ENCODE measurements around the gene GLO1.
"Not testable (repeated sequence)": the region's sequence is repeated elsewhere in the genome, so short reads cannot be mapped to it uniquely, and the experiment has no call there.

The GLO1 gene

GRCh38 chr6:38703949-38704590 lies 1.1 kb upstream of the GLO1 start:
- DNase-seq = no peak

GRCh38 chr6:38701551-38701950 lies 1.4 kb downstream of the GLO1 start:
- DNase-seq = no peak

GRCh38 chr6:38699702-38700101 lies 3.2 kb downstream of the GLO1 start:
- not testable (repeated sequence) for DNase-seq

- no peak for DNase-seq
These were observed 5.1 kb downstream of the GLO1 start for GRCh38 chr6:38697846-38698245.

GRCh38 chr6:38696345-38696744 lies 6.6 kb downstream of the GLO1 start:
- DNase-seq = no peak

- no peak for DNase-seq
These were observed 7.0 kb downstream of the GLO1 start for GRCh38 chr6:38695933-38696332.

- no peak for DNase-seq
These were observed 7.6 kb downstream of the GLO1 start for GRCh38 chr6:38695227-38695900.

GRCh38 chr6:38688579-38689087 lies 14.3 kb downstream of the GLO1 start:
- no peak for DNase-seq

GRCh38 chr6:38687549-38687948 lies 15.4 kb downstream of the GLO1 start:
- no peak for DNase-seq

GRCh38 chr6:38687043-38687353 lies 15.9 kb downstream of the GLO1 start:
- DNase-seq = no peak

GRCh38 chr6:38686270-38687042 lies 16.5 kb downstream of the GLO1 start:
- no peak for DNase-seq

- DNase-seq = no peak
These were observed 18.0 kb downstream of the GLO1 start for GRCh38 chr6:38684904-38685303.

GRCh38 chr6:38684237-38684636 lies 18.7 kb downstream of the GLO1 start:
- DNase-seq = no peak

- DNase-seq = no peak
These were observed 21.1 kb downstream of the GLO1 start for GRCh38 chr6:38681850-38682249.

- DNase-seq = no peak
These were observed 23.3 kb downstream of the GLO1 start for GRCh38 chr6:38679668-38680067.

- no peak for DNase-seq
These were observed 24.7 kb downstream of the GLO1 start for GRCh38 chr6:38678178-38678760.

GRCh38 chr6:38676974-38677544 lies 25.9 kb downstream of the GLO1 start:
- no peak for DNase-seq

- no peak for DNase-seq
These were observed 26.5 kb downstream of the GLO1 start for GRCh38 chr6:38676236-38676973.

- DNase-seq = no peak
These were observed 29.4 kb downstream of the GLO1 start for GRCh38 chr6:38673397-38674165.

- DNase-seq = no peak
These were observed 31.0 kb downstream of the GLO1 start for GRCh38 chr6:38671885-38672467.

All from cerebellar nuclear complex (tissue), 1 donor.